ENCODE results near the gene DENND1A. TPM values are rescaled to one million over a fixed set of nuclear protein-coding genes. Genes with fewer than 3 reads are reported as not detected.
A peak's percentile ranks its signal among the peaks of the same experiment; 100 is the strongest.

Gene DENND1A
- total RNA-seq, 1 experiment from 2014 or later, result 23.5 TPM

- Mint-ChIP-seq H3K9me3 (no peaks in the 10 kb centered on the region), H3K27ac (no peak overlapping the region), H3K27me3 (ENCODE audit: low read depth) (peaks cover 19% of the 10 kb centered on the region), H3K4me1 (peaks cover 17% of the 10 kb centered on the region), H3K36me3 (no peaks in the 10 kb centered on the region), H3K4me3 (no peak overlapping the region)
- DNase-seq (ENCODE audit: low spot score), result peak; percentile 23
- CTCF ChIA-PET, result no interaction called here
- POLR2A ChIA-PET, result no interaction called here
- TF ChIP-seq NR1H2 (CRISPR knock-in tag; IDR thresholded peaks at IDR 0.05) (no peak), GRHL2 (CRISPR knock-in tag; IDR thresholded peaks at IDR 0.05; ENCODE audit: insufficient replicate concordance, severe bottlenecking) (no peak), GABPB1 (CRISPR knock-in tag; IDR thresholded peaks at IDR 0.05) (no peak), ZNF263 (CRISPR knock-in tag; IDR thresholded peaks at IDR 0.05; ENCODE audit: low read depth) (peak; percentile 89)
- ATAC-seq, result peak; percentile 94
Observed at GRCh38 chr9:123954518-123955280, 24.8 kb upstream of the DENND1A start.

DNA sequence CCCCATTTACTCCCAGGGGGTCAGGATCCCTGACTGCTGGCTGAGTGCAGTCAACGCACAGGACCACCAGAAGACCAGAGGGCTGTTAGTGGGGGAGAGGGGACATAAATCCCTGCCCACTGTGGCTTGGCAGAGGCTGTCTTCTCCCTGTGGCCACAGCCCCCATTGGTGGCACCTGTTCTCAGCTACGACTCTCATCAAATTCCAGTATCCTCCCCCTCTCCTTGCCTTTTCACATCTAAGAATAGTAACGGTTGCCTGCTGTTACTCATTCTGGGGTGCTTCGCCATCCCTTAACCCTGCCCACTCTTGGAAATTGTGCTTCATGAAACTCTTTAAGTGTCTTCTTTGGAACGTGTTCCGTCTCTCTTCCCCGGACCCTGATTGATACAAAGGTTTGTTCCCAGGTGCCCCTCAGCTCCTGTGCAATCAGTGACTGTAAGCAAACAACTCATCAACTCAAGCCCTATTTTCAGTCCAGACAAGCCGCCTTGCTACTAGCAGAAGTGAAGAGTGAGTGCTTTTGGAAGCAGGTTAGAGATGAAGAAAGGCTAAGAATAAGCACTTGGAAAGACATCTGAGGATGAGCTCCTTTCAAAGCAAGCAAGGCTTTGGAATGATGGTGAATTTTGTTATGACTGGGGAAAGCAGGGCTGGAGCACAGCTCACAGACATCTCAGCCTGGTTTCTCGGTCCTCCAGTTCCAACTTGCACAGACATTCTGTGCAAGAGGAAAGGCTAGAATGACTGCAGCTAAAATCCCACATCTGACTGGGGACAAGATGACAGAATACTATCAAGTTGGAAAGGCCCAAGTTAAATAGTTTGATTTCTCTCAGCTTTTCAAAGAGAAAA lies 22.9 kb upstream of the DENND1A start:
- TF ChIP-seq ZNF121 (CRISPR knock-in tag; IDR thresholded peaks at IDR 0.05) (no peak), TCF7 (CRISPR knock-in tag; IDR thresholded peaks at IDR 0.05; ENCODE audit: low read depth) (no peak), AFF4 (CRISPR knock-in tag; IDR thresholded peaks at IDR 0.05; ENCODE audit: borderline replicate concordance) (no peak), IRF2 (CRISPR knock-in tag; IDR thresholded peaks at IDR 0.05; ENCODE audit: borderline replicate concordance, low read depth) (no peak), RORB (CRISPR knock-in tag; IDR thresholded peaks at IDR 0.05) (no peak), ESRRA (CRISPR knock-in tag; IDR thresholded peaks at IDR 0.05; ENCODE audit: borderline replicate concordance) (no peak)
- Mint-ChIP-seq H3K9me3 (no peaks in the 10 kb centered on the region), H3K36me3 (no peaks in the 10 kb centered on the region), H3K27me3 (ENCODE audit: low read depth) (peaks cover 16% of the 10 kb centered on the region), H3K4me1 (peaks cover 17% of the 10 kb centered on the region), H3K27ac (no peak overlapping the region), H3K4me3 (no peak overlapping the region)
- POLR2A ChIA-PET, result no interaction called here
- CTCF ChIA-PET, result interaction anchor here (0.9 to 1.6 kb wide), 3 partner anchors 9 to 88 kb away, joined by 3 read pairs; no protein-coding TSS in a partner anchor
- DNase-seq (ENCODE audit: low spot score) (no peak), ATAC-seq (no peak)

- Mint-ChIP-seq H3K36me3 (no peaks in the 10 kb centered on the region), H3K27me3 (ENCODE audit: low read depth) (peaks cover 16% of the 10 kb centered on the region), H3K27ac (no peak overlapping the region), H3K4me1 (peaks cover 5% of the 10 kb centered on the region), H3K4me3 (no peak overlapping the region), H3K9me3 (no peaks in the 10 kb centered on the region)
- ChIA-PET CTCF (interaction anchor here (1.3 kb wide), 1 partner anchor 13 kb away, joined by 5 read pairs; no protein-coding TSS in a partner anchor), POLR2A (no interaction called here)
- DNase-seq (ENCODE audit: low spot score), result no peak
- ATAC-seq, result no peak
- TF ChIP-seq NFE2L1 (CRISPR knock-in tag; IDR thresholded peaks at IDR 0.05) (no peak), GABPB1 (CRISPR knock-in tag; IDR thresholded peaks at IDR 0.05) (no peak), GTF2I (CRISPR knock-in tag; conservative IDR thresholded peaks at IDR 0.05) (no peak), NR2C2 (CRISPR knock-in tag; IDR thresholded peaks at IDR 0.05) (no peak), ZNF121 (CRISPR knock-in tag; IDR thresholded peaks at IDR 0.05) (no peak), PRRX2 (CRISPR knock-in tag; IDR thresholded peaks at IDR 0.05) (no peak), ATF3 (CRISPR knock-in tag; conservative IDR thresholded peaks at IDR 0.05) (no peak), ARID4B (CRISPR knock-in tag; IDR thresholded peaks at IDR 0.05; ENCODE audit: borderline replicate concordance) (no peak), ETV6 (CRISPR knock-in tag; IDR thresholded peaks at IDR 0.05) (no peak), USF2 (CRISPR knock-in tag; IDR thresholded peaks at IDR 0.05) (no peak)
Observed at GRCh38 chr9:123948286-123948685, 18.4 kb upstream of the DENND1A start.
